GM13976 (cell line): Measurements from ENCODE around the gene MPP2.
"Not testable (repeated sequence)": the region's sequence is repeated elsewhere in the genome, so short reads cannot be mapped to it uniquely, and the experiment has no call there.

ENCODE experiments used
- DNase-seq: peaks from one replicate; pipeline ENCODE4 v3.0.0; 2012; ENCODE audit warnings: low spot score
- in situ Hi-C: fragments of 300-500 bp; cut with MboI; formaldehyde crosslinking; loops from one replicate; pipeline ENCODE4 v1.12.0; 2022; ENCODE audit warnings: low sequenced_read_pairs, mixed read lengths, inconsistent platforms; ENCODE audit not compliant: unreplicated experiment
- TF ChIP-seq, protein P1 (sequence below): IDR thresholded peaks from 2 replicates; pipeline ENCODE4 v1.5.1; 2012; ENCODE audit warnings: borderline replicate concordance, mild to moderate bottlenecking; ENCODE audit not compliant: insufficient read depth; ENCODE audit errors: extremely low read depth, missing control alignments, control extremely low read depth

Gene MPP2

DNA sequence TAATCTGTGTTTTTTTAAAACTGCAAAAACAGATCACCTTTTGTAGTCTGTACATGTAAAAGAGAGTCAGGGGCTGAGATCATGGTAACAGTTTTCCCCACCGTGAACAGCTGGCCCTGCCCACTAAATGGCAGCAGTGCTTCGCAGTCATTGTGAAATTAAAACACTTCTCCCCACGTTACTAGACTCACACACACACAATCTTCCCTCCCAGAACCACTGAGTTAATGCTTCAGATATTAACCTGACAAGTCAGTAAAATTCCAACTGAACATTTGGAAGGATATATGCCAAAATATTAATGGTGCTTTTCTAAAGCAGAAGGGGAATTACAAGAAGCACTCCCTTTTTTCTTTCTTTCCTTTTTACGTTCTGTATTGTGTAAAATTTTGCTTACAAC, 61.6 kb downstream of the MPP2 start:
- no peak for DNase-seq
- TF ChIP-seq, protein P1, sequence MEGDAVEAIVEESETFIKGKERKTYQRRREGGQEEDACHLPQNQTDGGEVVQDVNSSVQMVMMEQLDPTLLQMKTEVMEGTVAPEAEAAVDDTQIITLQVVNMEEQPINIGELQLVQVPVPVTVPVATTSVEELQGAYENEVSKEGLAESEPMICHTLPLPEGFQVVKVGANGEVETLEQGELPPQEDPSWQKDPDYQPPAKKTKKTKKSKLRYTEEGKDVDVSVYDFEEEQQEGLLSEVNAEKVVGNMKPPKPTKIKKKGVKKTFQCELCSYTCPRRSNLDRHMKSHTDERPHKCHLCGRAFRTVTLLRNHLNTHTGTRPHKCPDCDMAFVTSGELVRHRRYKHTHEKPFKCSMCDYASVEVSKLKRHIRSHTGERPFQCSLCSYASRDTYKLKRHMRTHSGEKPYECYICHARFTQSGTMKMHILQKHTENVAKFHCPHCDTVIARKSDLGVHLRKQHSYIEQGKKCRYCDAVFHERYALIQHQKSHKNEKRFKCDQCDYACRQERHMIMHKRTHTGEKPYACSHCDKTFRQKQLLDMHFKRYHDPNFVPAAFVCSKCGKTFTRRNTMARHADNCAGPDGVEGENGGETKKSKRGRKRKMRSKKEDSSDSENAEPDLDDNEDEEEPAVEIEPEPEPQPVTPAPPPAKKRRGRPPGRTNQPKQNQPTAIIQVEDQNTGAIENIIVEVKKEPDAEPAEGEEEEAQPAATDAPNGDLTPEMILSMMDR: no peak
- in situ Hi-C loops: no loop called here

DNA sequence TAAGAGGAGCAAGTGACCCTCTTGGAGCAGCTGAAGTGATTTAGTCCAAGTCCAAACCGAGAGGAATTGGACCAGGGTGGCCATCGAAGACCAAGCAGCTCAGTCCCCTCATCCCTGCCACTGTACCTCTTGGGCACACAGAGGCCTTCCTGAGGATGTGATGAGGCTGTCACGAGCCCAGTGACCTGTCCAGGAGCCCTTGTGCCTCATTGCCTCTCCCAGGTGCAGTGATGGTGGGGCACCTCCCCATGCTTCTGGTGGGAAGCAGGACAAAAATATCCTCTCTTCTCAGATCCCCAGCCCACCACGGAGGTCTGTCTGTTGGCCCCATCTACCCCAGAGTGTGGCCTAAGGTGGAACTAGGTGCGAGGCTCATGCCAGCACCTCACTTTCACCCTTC, 63.1 kb downstream of the MPP2 start:
- in situ Hi-C loops: no loop called here
- DNase-seq: no peak
- TF ChIP-seq, protein P1: no peak

DNA sequence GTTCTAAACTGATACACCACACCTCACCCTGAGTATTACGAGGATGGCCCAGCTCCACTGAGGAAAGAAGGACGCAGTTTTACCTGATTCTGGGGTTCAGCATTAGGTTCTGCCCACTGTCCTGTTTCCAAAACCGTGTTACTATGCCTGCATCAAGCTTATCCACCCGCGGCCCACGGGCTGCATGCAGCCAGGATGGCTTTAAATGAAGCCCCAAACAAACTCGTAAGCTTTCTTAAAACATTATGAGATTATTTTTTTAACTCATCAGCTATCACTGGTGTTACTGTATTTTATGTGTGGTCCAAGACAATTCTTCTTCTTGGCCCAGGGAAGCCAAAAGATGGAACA, 64.4 kb downstream of the MPP2 start:
- TF ChIP-seq, protein P1: no peak
- no peak for DNase-seq
- in situ Hi-C loops: no loop called here

DNA sequence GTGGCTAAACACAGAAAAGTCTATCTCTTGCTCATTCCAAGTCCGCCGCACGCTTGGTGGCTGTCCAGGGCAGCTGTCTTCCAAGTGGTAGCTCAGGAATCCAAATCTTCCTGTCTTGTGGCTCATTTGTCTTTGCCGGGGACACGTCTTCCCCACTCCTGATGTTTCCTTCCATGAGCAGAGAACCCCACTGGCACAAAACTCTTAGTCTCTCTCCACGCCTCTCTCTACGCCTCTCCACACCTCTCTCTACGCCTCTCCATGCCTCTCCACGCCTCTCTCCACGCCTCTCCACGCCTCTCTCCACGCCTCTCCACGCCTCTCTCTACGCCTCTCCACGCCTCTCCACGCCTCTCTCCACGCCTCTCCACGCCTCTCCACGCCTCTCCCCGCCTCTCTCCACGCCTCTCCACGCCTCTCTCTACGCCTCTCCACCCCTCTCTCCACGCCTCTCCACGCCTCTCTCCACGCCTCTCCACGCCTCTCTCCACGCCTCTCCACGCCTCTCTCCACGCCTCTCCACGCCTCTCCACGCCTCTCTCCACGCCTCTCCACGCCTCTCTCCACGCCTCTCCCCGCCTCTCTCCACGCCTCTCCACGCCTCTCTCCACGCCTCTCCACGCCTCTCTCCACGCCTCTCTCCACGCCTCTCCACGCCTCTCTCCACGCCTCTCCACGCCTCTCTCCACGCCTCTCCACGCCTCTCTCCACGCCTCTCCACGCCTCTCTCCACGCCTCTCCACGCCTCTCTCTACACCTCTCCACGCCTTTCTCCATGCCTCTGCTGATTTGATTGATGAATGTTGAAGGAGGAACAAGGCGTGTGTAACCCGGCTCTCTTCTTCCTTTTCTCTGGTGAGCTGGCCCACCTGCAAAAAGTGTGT, 65.0 kb downstream of the MPP2 start:
- in situ Hi-C loops, DNase-seq: not testable (repeated sequence)

DNA sequence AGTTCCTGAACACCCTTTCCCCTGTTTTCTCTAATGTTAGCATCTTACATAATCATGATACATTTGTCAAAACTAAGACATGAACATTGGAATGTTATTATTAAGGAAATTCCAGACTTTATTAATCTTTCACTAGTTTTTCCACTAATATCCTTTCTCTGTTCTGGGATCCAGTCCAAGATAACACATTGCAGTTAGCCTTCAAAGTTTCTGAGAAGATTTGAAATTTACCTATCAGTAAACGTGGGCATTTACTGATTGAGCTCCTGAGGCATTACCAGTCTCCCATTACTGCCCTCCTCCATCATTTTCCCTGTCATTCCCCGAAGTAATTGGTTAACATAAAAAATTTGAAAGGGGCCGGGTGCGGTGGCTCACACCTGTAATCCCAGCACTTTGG, 66.1 kb downstream of the MPP2 start:
- TF ChIP-seq, protein P1: no peak
- in situ Hi-C loops: no loop called here
- no peak for DNase-seq

DNA sequence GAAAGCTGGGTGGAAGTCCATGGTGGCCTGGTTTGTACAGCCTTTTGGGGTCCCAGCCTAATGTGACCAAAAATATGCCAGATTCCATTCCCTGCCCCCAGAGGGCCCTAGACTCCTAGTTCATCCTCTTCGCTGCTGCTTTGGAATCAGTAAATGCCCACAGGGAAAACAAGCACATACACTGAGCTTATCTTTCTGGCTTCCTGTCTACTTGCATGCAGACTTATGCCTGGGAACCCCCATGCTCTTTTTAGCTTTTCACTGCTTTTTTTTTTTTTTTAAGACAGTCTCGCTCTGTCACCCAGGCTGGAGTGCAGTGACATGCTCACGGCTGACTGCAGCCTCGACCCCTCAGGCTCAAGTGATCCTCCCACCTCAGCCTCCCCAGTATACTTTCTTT, 66.5 kb downstream of the MPP2 start:
- no peak for DNase-seq
- in situ Hi-C loops: no loop called here
- TF ChIP-seq, protein P1: no peak

DNA sequence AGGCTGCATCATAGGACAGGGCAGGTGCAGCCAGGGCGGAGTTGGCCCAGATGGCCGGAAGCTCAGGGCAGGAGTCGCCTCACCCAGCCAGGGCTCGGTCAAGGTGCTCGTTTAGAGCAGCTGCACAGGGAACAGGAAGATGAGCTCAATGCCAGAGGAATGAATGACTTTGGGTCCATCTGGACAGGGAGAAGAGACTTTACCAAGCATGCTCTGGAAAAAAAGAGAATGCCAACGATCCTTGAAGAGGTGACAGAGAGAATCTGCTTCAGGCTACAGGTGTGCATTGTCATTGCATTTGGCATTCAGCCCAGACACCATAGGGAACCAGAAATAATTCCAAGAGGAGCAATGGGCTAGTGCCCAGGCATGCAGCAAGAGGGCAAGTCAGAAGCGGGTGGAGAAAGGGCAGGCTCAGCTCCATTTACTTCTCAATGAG, 67.6 kb downstream of the MPP2 start:
- TF ChIP-seq, protein P1: no peak

More for the DNA sequence above, 67.6 kb downstream of the MPP2 start:
- no peak for DNase-seq
- in situ Hi-C loops: no loop called here
